Endometrium (tissue), 2 donors: ENCODE results near the gene ATP13A4.
"Not testable (repeated sequence)": the region's sequence is repeated elsewhere in the genome, so short reads cannot be mapped to it uniquely, and the experiment has no call there.

ENCODE experiments used
- FAIRE-seq: peaks from 2 replicates; lab custom pipeline; 2012; peaks lifted over from hg19 to GRCh38; lab: Jason Lieb, UNC
- donor health status: control.
- donor health status: control.

ATP13A4 gene

GRCh38 chr3:193560870-193561269, 6.2 kb upstream of the ATP13A4 start:
- no peak for FAIRE-seq

- no peak for FAIRE-seq
Measured at GRCh38 chr3:193560091-193560490, 5.4 kb upstream of the ATP13A4 start.

- FAIRE-seq: no peak
Measured at GRCh38 chr3:193559100-193559499, 4.4 kb upstream of the ATP13A4 start.

DNA sequence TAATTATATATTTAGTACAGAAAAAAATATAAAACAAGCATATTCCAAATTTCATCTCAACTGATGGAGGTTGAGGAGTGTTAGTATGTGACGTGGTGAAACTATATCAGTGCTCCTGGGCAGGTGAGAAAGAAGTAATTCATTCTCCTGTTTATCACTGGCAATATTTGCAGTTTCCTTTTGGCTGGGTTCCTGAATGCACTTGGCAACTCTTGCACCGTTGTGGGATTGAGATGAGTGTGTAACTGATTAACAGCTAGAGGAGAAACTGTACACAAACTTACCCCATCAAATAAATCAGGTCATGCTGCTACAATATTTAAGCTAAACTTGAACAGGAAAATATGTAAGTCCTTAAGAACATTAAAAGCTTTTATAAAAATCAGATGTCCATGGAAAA, 2.1 kb upstream of the ATP13A4 start:
- FAIRE-seq: no peak

- no peak for FAIRE-seq
Measured at GRCh38 chr3:193553586-193553985, 1.1 kb downstream of the ATP13A4 start.

- FAIRE-seq: no peak
Measured at GRCh38 chr3:193552923-193553322, 1.8 kb downstream of the ATP13A4 start.

DNA sequence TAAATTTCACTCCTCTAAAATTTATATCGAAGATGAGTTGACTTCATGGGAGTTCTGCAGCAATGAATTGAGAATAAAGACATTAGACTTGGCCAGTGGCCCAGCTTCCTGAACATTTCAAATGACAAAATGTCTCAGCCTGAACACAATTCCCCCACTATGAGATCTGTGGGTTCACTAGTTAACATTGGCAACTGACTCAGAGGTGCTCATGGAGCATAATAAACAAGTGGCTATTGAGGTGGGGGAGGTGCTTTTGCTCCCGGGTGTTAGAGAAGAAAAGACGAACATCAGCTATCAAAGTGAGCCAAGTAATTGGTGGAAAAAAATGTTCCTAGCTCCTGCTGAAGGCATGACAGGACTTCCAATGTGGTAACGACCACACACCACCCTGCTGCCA, 6.3 kb downstream of the ATP13A4 start:
- no peak for FAIRE-seq

DNA sequence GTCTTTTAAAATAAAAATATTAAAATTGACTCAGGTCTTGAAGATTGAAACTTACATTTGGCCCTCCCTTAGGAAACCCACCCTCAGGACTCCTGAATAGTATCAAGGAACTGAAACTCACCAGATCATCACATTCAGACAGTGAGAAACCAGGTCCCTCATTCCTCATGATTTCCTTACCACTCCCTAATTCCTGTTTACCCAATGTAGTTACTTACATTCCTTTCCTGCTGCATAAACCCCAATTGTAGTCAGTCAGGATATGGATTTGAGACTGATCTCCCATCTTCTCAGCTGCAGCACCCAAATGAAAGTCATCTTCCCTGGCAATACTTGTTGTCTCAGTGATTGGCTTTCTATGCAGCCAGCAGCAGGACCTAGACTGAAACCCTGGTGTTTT, 8.6 kb downstream of the ATP13A4 start:
- FAIRE-seq: no peak

GRCh38 chr3:193545304-193545703, 9.4 kb downstream of the ATP13A4 start:
- FAIRE-seq: no peak

DNA sequence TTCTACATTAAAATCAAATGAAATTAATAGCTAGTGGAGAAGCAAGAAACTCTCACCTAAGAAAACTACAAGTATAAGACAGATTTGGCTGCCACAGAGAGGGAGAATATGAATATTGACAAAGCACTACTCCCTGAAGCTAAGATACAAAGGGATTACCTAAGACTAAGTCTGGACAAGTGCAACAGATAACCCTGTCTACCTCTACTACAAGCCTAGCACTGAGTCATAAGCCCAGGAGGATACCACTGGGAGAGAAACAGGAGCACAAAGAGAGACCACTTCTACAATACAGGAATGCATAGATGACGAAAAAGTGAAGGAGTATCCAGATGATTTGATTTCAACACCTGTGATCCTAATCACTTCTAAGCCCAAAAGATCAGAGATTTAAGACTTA, 10.4 kb downstream of the ATP13A4 start:
- FAIRE-seq: no peak

- no peak for FAIRE-seq
Measured at GRCh38 chr3:193530231-193531165, 24.2 kb downstream of the ATP13A4 start.

- FAIRE-seq: not testable (repeated sequence)
Measured at GRCh38 chr3:193526085-193526484, 28.6 kb downstream of the ATP13A4 start.

DNA sequence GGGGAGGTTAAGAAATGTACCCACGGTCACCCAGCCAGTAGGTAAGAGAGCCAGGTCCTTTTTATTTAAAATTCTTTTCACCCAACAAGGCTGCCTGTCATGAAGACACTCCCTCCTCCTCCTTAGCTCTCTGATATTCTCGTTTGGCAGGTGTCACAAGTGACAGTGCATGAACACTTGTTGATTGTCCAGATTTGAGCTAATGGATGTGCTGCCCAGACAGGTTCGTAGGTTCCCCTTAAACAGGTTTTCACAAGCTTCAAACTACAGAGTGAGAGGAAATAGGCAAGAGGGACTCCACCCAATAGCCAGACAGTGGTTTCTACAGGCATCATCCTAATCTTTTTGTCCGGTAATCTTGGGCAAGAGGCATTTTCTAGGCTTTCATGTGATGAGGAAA, 32.2 kb downstream of the ATP13A4 start:
- FAIRE-seq: no peak

- no peak for FAIRE-seq
Measured at GRCh38 chr3:193520738-193521137, 34.0 kb downstream of the ATP13A4 start.

DNA sequence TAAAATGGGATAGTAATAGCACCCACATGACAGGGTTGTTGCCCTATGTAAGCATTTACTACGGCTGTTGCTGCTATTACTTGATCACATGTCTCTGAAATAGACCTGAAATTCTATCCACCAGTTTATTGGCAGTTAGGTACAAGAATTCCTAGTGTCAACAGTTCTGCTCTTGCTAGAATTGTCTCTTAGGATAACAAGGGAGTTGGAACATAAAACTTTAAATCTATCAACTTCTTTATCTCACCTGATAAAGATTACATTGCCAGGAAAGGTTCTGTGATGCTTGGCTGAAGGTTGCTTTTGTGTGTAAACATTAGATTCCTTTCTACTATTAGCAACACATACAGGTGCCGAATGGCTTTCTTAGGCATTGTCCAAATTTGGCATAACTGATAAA, 38.7 kb downstream of the ATP13A4 start:
- no peak for FAIRE-seq

DNA sequence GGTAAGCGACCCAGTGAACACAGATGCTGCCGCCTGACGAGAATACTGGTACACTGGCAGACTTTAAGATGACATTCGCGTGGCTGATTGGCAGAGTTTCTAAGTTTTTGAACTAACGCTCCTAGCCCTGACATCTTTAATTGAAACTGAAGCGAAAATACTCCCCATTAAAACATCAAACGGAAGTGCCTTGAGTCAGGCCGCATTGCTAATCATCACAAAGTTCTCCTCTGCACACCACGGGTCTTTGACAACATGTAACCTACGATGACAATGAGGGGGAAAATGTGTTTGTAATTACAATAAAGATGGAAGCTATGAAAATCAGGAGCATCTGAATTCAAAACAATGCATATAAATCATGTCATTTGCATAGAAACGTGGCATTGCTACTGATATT, 44.5 kb downstream of the ATP13A4 start:
- FAIRE-seq: no peak

DNA sequence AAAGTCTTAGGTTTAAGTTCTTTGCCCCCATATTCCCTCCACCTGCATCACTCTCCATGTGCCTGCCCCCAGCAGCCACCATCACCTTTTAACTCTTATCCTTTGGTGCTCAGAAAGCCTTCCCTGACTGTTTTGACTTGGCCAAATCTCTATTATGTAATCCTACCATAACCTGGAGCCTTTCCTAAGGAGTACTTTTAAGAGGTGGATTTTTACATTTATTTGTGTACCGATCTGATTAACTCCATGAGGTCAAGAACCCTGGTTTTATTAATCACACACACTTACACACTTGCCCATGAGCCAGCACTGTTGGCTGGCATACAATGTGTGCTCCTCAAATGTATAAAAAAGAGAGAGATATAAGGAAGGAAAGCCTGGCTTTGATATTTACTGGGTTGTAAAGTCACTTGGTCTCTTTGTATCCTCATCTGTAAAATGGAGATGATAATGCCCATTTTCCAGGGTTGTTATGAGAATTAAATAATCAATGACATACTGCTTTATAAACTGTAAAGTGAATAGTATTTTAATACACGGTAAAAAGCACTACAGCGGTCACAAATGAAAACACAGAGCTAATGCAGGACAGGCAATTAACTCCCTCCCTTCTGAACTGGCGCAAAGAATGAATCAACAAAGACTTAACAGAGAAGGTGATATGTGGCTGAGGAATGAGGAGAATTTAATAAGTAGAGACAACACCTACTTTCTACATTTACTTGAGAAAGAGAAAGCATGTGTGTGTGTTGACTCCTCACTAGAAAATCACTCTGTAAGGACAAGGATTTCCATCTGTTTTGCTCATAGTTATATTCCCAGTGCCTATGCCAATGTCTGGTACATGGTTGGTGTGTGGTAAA, 45.4 kb downstream of the ATP13A4 start:
- no peak for FAIRE-seq

DNA sequence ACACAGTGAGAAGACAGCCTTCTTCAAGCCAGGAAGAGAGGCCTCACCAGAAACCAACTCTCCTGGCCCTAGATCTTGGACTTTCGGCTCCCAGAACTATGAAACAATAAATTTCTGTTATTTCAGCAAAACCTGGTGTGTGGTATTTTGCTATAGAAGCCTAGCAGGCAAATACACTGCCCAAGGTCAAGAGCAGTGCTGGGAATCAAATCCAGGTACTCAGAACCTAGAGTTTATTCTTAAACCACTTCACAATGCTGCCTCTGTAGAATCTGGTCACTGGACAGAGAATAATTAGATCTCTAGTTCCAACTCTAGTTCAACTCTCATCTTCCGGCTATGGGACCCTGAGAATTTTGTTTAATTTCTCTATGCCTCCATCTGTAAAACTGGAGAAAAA, 46.6 kb downstream of the ATP13A4 start:
- no peak for FAIRE-seq

GRCh38 chr3:193507566-193507965, 47.1 kb downstream of the ATP13A4 start:
- FAIRE-seq: no peak

- FAIRE-seq: no peak
Measured at GRCh38 chr3:193506921-193507320, 47.8 kb downstream of the ATP13A4 start.

GRCh38 chr3:193502871-193503270, 51.8 kb downstream of the ATP13A4 start:
- no peak for FAIRE-seq

- FAIRE-seq: no peak
Measured at GRCh38 chr3:193499801-193500485, 54.8 kb downstream of the ATP13A4 start.
